NCI-H2196 treated with DMSO at 0.1 percent for 48 hours (cell line): ENCODE data around the gene DGCR2.

ENCODE experiments used
- DNase-seq: peaks from one replicate; lab custom pipeline; 2025; ENCODE audit not compliant: unreplicated experiment; lab: John Stamatoyannopoulos, UW

The DGCR2 gene

GRCh38 chr22:19146215-19146968 is 24.2 kb upstream of the DGCR2 start:
- DNase-seq = no peak

DNA sequence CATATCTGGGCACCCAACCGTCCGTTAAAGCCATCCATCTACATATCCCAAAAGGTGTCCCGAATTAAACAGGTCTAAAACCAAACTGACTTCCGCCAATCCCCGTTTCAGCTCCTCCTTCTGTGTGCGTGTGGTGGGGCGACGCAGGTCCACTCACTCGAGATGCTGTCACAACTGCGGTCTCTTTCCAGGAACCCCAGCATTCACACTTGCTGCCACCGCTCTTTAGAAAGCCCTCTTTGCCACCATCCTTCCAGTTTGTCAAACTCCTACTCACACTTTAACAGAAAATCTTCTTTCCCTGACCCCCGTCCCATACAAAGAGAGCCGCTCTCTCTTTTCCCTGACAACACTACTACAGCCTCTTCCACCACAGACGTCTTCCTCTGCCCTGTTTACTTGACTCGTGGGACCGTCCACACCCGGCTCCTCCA is 21.8 kb upstream of the DGCR2 start:
- no peak for DNase-seq

DNA sequence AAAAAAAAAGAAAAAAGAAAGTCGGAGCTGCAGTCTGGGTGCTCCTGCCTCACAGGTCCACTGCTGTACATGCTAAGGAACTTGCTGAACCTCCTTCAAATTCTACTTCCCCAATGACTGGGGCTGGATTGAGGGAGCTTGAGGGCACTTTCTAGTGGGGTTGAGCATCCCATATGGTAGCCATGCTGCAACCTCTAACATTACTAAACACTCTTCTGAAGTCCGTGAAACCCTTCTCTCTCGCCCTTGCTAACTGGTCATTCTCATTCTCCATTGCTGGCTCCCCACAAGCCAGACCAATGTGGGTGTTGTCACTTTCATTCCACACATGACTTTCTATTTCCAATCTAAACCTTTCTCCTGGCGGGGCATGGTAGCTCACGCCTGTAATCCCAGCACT is 21.0 kb upstream of the DGCR2 start:
- DNase-seq = no peak

DNA sequence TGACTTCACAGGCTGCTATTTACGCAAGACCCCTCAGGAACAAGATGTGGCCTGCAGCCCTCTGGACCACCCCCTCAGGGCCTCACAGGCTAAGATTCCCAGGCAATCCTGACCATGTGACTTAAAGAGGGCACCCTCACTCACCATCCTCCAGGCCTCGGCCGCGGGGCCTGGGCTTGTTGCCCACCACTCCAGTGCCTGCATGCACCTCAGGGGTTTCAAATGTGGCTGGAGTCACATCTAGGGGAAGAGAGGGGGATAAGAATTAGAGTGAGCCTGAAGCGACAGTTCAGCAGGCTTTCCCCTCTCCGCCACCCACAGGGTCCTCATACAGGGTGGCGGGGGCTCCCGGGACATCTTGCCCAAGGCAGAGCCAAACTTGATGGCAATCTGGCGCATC is 20.2 kb upstream of the DGCR2 start:
- no peak for DNase-seq

DNA sequence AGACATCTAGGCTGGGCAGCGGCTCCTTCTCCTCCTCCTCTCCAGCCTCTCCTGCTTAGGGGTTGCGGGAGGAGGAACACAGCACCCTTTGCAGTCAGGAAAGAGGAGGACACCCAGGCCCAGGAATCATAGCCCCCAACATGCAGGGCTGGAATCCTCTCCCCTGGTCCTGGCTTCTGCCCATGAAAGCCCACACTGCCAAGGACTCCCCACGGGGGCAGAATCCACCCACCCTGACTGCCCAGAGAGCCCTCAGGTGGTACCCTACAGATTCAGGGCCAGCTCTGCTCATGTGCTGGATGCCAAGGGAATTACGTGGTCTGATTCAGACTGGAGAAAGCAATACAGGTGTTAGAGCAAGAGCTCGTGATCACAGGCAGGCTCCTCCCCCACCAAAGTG is 17.8 kb upstream of the DGCR2 start:
- no peak for DNase-seq

DNA sequence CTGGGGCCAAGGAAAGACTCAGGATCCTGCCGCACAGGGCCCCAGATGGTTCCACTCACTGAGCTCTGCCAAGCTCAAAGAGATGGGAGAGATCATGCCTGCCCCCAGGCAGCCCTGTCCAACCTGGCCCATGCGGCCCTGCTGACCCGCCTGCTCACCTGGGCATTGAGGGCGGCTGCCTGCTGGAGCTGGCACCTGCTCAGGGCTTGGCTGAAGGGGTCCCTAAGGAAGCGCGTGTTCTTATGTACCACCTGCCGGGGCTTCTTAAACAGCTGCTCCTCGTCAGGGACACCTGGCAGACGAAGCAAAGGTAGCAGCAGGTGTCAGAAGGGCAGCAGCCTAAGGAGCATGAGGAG is 16.8 kb upstream of the DGCR2 start:
- no peak for DNase-seq

- DNase-seq = no peak
Measured at GRCh38 chr22:19138217-19139000, 16.2 kb upstream of the DGCR2 start.

GRCh38 chr22:19137384-19138216 is 15.4 kb upstream of the DGCR2 start:
- no peak for DNase-seq

- DNase-seq = no peak
Measured at GRCh38 chr22:19136915-19137314, 14.7 kb upstream of the DGCR2 start.

- DNase-seq = no peak
Measured at GRCh38 chr22:19134874-19135273, 12.7 kb upstream of the DGCR2 start.

- DNase-seq = no peak
Measured at GRCh38 chr22:19134176-19134831, 12.1 kb upstream of the DGCR2 start.

- no peak for DNase-seq
Measured at GRCh38 chr22:19133561-19133960, 11.3 kb upstream of the DGCR2 start.

GRCh38 chr22:19132693-19133400 is 10.6 kb upstream of the DGCR2 start:
- DNase-seq = no peak

GRCh38 chr22:19132153-19132552 is 9.9 kb upstream of the DGCR2 start:
- DNase-seq = no peak

- no peak for DNase-seq
Measured at GRCh38 chr22:19131685-19132015, 9.4 kb upstream of the DGCR2 start.

DNA sequence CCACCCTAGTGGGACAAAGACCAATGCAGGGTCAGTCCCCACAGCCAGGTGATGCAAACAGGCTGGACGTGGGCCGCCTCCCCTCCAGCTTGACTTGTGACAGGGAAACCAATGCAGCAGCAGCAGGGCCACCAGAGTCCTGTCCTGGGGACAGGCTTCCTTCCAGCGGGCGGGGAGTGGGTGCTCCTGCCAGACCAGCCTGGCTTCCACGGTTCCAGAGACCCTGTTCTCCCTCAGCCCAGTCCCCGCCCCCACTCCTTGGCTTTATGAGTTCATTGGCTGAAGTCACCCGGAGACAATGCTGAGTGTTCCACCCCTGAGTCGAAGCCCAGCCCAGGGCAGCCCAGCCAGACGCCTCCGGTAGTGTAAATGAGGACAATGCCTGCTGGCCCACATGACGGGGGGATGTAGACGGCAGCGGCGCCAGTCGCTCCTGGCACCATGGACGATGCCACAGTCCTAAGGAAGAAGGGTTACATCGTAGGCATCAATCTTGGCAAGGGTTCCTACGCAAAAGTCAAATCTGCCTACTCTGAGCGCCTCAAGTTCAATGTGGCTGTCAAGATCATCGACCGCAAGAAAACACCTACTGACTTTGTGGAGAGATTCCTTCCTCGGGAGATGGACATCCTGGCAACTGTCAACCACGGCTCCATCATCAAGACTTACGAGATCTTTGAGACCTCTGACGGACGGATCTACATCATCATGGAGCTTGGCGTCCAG is 8.9 kb upstream of the DGCR2 start, which contains the start of gene TSSK2:
Gene TSSK2 (plus strand): TSS at position 350 of the 726 bp plus-strand sequence. CDS start 92 bp downstream, at position 442.
- DNase-seq = no peak

GRCh38 chr22:19129871-19130270 is 7.7 kb upstream of the DGCR2 start:
- no peak for DNase-seq

GRCh38 chr22:19128946-19129727 is 6.9 kb upstream of the DGCR2 start:
- DNase-seq = no peak

- no peak for DNase-seq
Measured at GRCh38 chr22:19128009-19128401, 5.8 kb upstream of the DGCR2 start.
